ENCODE results near the gene MARK3. TPM values are rescaled to one million over a fixed set of nuclear protein-coding genes. Genes with fewer than 3 reads are reported as not detected.
A peak's percentile ranks its signal among the peaks of the same experiment; 100 is the strongest.

Gene MARK3
- total and polyA plus RNA-seq, 2 of the 4 experiments (the other 2 are of a cell fraction) = 78.5 to 80.5 TPM

GRCh38 chr14:103543140-103543539 is 157.9 kb downstream of the MARK3 start:
- ChIA-PET CTCF (no interaction called here), POLR2A (ENCODE audit: unreplicated experiment) (no interaction called here)
- Histone ChIP-seq H3K18ac (ENCODE audit: low read depth, low read length) (no peak overlapping the region), H3K14ac (replicated peaks; ENCODE audit: low read depth, low read length) (no peak overlapping the region), H4K20me1 (ENCODE audit: insufficient read depth, low read length) (peaks cover 8% of the 10 kb centered on the region; the same call in 1 of the 2 replicates), H4K5ac (ENCODE audit: low read depth, low read length) (no peak overlapping the region), H3K4me1 (ENCODE audit: control insufficient read depth, insufficient read depth, low read length) (peaks cover 23% of the 10 kb centered on the region), H2AK5ac (ENCODE audit: low read depth, low read length) (no peak overlapping the region), H2AK9ac (replicated peaks; ENCODE audit: low read depth, low read length, poor library complexity) (peak overlapping the region; percentile 94), H3K79me1 (ENCODE audit: low read depth in 1 of 2, low read length in 2 of 2) (no peaks in the 10 kb centered on the region; a peak in 1 of 4 replicates), H2BK120ac (ENCODE audit: low read depth, low read length) (no peak overlapping the region), H3K36me3 (ENCODE audit: control insufficient read depth, insufficient read depth, low read length) (no peaks in the 10 kb centered on the region), H3K23ac (ENCODE audit: low read depth, low read length) (no peak overlapping the region), H3K56ac (ENCODE audit: extremely low read depth, insufficient read depth, low read length) (no peak overlapping the region), H4K91ac (ENCODE audit: insufficient read depth, low read depth, low read length) (no peak overlapping the region), H3K9ac (ENCODE audit: low read depth, low read length) (no peak overlapping the region), H2BK15ac (ENCODE audit: low read depth, low read length) (no peak overlapping the region), H2BK5ac (ENCODE audit: low read depth, low read length, poor library complexity, severe bottlenecking) (no peak overlapping the region), H3K4ac (ENCODE audit: low read depth, low read length) (peak overlapping the region; percentile 13; the same call in 1 of the 2 replicates), H3K4me2 (ENCODE audit: low read depth, low read length) (no peak overlapping the region), H3K9me1 (ENCODE audit: insufficient read depth, low read length) (no peaks in the 10 kb centered on the region), H3K27ac (ENCODE audit: insufficient read depth, low read length) (no peak overlapping the region), H4K8ac (ENCODE audit: low read depth in 2 of 2, low read length in 2 of 2) (no peak overlapping the region; a peak in 1 of 4 replicates), H3K27me3 (ENCODE audit: control insufficient read depth, insufficient read depth, low read length) (no peaks in the 10 kb centered on the region), H2AFZ (replicated peaks; ENCODE audit: low read length, poor library complexity) (peak overlapping the region; percentile 33), H3K9me3 (ENCODE audit: control insufficient read depth, insufficient read depth, low read length) (no peaks in the 10 kb centered on the region), H2BK20ac (ENCODE audit: low read depth, low read length) (no peak overlapping the region), H3K4me3 (ENCODE audit: insufficient read depth, low read depth, low read length) (no peak overlapping the region)
- no TSS peak for BruUV-seq (replicated peaks)
- in situ Hi-C loops (cut with MboI; ENCODE audit: low sequenced_read_pairs) (no loop called here), intact Hi-C loops (cut with micrococcal nuclease) (no loop called here), dilution Hi-C loops (cut with HindIII; ENCODE audit: low sequenced_read_pairs, unreplicated experiment) (no loop called here)
- WGBS, 2 experiments (ENCODE audit: extremely low coverage in 2 of 2, insufficient read length in 1 of 2) = 70% methylated on average over 2 of the region's 10 CpGs; no CpG with 5 or more reads in 1 of the 2 experiments
- TF ChIP-seq ELK1 (IDR thresholded peaks at IDR 0.05; ENCODE audit: borderline replicate concordance, low read depth, low read length) (no peak), CTCF (conservative IDR thresholded peaks at IDR 0.05; ENCODE audit: low read depth, low read length) (no peak), RAD21 (IDR thresholded peaks at IDR 0.05; ENCODE audit: low read length) (no peak), MAZ (IDR thresholded peaks at IDR 0.05; ENCODE audit: borderline replicate concordance, low read depth, low read length) (no peak), RCOR1 (IDR thresholded peaks at IDR 0.05; ENCODE audit: insufficient replicate concordance, low read length) (no peak), POLR2A (IDR thresholded peaks at IDR 0.05; ENCODE audit: low read depth, low read length) (no peak), BHLHE40 (IDR thresholded peaks at IDR 0.05; ENCODE audit: low read depth, low read length) (no peak), CHD1 (IDR thresholded peaks at IDR 0.05; ENCODE audit: low read depth, low read length) (no peak), SMC3 (IDR thresholded peaks at IDR 0.05; ENCODE audit: low read depth, low read length) (no peak), MXI1 (IDR thresholded peaks at IDR 0.05; ENCODE audit: borderline replicate concordance, low read depth, low read length) (no peak), MAFK (IDR thresholded peaks at IDR 0.05; ENCODE audit: low read depth, low read length) (no peak), FOS (IDR thresholded peaks at IDR 0.05; ENCODE audit: low read depth, low read length) (no peak), CEBPB (IDR thresholded peaks at IDR 0.05; ENCODE audit: low read depth, low read length) (no peak), NFE2L2 (IDR thresholded peaks at IDR 0.05; ENCODE audit: low read depth, low read length) (no peak), USF2 (IDR thresholded peaks at IDR 0.05; ENCODE audit: low read depth, low read length) (no peak), RFX5 (IDR thresholded peaks at IDR 0.05; ENCODE audit: low read depth, low read length) (no peak)
- ATAC-seq (ENCODE audit: low read depth) (no peak), DNase-seq (no peak)

Data from IMR-90 (cell line).